PC-9 (cell line): ENCODE data around the gene COA8.

Source experiments
- EZH2 ChIP-seq: fragments of 200-600 bp; sonication (generic); IDR thresholded peaks from 2 replicates; pipeline ENCODE4 v1.8.0; 2017; ENCODE audit warnings: antibody characterized with exemption, low read depth
- TF ChIP-seq, protein P1 (sequence below): fragments of 200-600 bp; sonication (generic); conservative IDR thresholded peaks from 2 replicates; pipeline ENCODE4 v1.6.1; 2017; ENCODE audit warnings: mixed run types, antibody characterized with exemption, mild to moderate bottlenecking, moderate library complexity

GRCh38 chr14:103545219-103545914 lies 17.4 kb upstream of the COA8 start:
- TF ChIP-seq, protein P1, sequence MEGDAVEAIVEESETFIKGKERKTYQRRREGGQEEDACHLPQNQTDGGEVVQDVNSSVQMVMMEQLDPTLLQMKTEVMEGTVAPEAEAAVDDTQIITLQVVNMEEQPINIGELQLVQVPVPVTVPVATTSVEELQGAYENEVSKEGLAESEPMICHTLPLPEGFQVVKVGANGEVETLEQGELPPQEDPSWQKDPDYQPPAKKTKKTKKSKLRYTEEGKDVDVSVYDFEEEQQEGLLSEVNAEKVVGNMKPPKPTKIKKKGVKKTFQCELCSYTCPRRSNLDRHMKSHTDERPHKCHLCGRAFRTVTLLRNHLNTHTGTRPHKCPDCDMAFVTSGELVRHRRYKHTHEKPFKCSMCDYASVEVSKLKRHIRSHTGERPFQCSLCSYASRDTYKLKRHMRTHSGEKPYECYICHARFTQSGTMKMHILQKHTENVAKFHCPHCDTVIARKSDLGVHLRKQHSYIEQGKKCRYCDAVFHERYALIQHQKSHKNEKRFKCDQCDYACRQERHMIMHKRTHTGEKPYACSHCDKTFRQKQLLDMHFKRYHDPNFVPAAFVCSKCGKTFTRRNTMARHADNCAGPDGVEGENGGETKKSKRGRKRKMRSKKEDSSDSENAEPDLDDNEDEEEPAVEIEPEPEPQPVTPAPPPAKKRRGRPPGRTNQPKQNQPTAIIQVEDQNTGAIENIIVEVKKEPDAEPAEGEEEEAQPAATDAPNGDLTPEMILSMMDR = no peak
- no peak for TF ChIP-seq EZH2
